Calu3 (cell line): ENCODE data around the gene RPL29. TPM values are rescaled to one million over a fixed set of nuclear protein-coding genes. Genes with fewer than 3 reads are reported as not detected.

Source experiments
- BruUV-seq: library from RNA; stranded (reverse); fragments of 400-500 nt; replicated peaks from 2 replicates; lab custom pipeline; 2021; lab: Mats Ljungman, UMichigan
- CTCF ChIA-PET: fragments of 300-600 bp; sonication (Branson Sonifier 250); formaldehyde crosslinking; loops from one replicate; lab custom pipeline; 2022; ENCODE audit warnings: antibody characterized with exemption; lab: Charles Lee
- DNase-seq: peaks from one replicate; pipeline ENCODE4 v3.0.0; 2022
- H3K27ac Mint-ChIP-seq: one replicate; pipeline ENCODE4 v1.8.0; 2022; ENCODE audit warnings: mixed read lengths; ENCODE audit not compliant: unreplicated experiment
- H3K27me3 Mint-ChIP-seq: one replicate; pipeline ENCODE4 v1.8.0; 2022; ENCODE audit warnings: mixed read lengths; ENCODE audit not compliant: unreplicated experiment
- H3K36me3 Mint-ChIP-seq: one replicate; pipeline ENCODE4 v1.8.0; 2022; ENCODE audit warnings: mild to moderate bottlenecking, moderate library complexity, mixed read lengths; ENCODE audit not compliant: insufficient read depth, unreplicated experiment
- H3K4me1 Mint-ChIP-seq: one replicate; pipeline ENCODE4 v1.8.0; 2022; ENCODE audit warnings: mild to moderate bottlenecking, low read depth, mixed read lengths; ENCODE audit not compliant: unreplicated experiment
- H3K4me3 Mint-ChIP-seq: one replicate; pipeline ENCODE4 v1.8.0; 2022; ENCODE audit warnings: mild to moderate bottlenecking, low read depth, moderate library complexity, mixed read lengths; ENCODE audit not compliant: unreplicated experiment
- H3K9me3 Mint-ChIP-seq: one replicate; pipeline ENCODE4 v1.8.0; 2022; ENCODE audit warnings: low read depth, mixed read lengths; ENCODE audit not compliant: unreplicated experiment
- intact Hi-C: fragments of 100-400 bp; cut with micrococcal nuclease; formaldehyde crosslinking; loops from one replicate; pipeline ENCODE4 v1.10.0; 2022; ENCODE audit not compliant: unreplicated experiment
- total RNA-seq: library from RNA; stranded (reverse); gene quantifications from 2 replicates; pipeline ENCODE4 v1.2.3, GENCODE V29; 2022
- TF ChIP-seq, protein P1 (sequence below): fragments of 200-600 bp; IDR thresholded peaks from one replicate; pipeline ENCODE4 v1.8.0; 2022; ENCODE audit warnings: antibody characterized with exemption; ENCODE audit not compliant: unreplicated experiment

Gene RPL29
- total RNA-seq, 1 experiment from 2014 or later: 782 TPM

DNA sequence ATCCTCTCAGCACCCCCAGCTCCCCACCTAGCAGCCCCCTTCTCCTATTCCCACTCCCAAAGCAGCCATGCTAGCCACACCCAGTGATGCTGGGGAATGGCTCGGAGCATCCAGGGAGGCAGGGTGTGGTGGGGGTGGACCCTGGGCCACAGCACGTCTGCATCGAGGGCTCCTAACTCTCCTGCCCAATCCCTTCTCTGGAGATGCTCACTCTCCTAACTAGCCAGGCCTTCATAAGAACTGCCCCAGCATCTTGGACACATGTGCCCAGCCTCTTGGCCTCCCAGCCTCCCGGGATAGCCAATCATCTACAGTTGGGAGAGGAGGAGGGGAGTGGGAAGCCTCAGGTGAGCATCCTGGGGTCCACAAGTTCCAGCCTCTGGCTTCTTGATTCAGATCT lies 31.2 kb downstream of the RPL29 start:
- Mint-ChIP-seq H3K4me1 (peaks cover 19% of the 10 kb centered on the region), H3K27me3 (peaks cover 13% of the 10 kb centered on the region), H3K36me3 (peaks cover 30% of the 10 kb centered on the region), H3K9me3 (no peaks in the 10 kb centered on the region), H3K27ac (no peak overlapping the region), H3K4me3 (no peak overlapping the region)
- TF ChIP-seq, protein P1, sequence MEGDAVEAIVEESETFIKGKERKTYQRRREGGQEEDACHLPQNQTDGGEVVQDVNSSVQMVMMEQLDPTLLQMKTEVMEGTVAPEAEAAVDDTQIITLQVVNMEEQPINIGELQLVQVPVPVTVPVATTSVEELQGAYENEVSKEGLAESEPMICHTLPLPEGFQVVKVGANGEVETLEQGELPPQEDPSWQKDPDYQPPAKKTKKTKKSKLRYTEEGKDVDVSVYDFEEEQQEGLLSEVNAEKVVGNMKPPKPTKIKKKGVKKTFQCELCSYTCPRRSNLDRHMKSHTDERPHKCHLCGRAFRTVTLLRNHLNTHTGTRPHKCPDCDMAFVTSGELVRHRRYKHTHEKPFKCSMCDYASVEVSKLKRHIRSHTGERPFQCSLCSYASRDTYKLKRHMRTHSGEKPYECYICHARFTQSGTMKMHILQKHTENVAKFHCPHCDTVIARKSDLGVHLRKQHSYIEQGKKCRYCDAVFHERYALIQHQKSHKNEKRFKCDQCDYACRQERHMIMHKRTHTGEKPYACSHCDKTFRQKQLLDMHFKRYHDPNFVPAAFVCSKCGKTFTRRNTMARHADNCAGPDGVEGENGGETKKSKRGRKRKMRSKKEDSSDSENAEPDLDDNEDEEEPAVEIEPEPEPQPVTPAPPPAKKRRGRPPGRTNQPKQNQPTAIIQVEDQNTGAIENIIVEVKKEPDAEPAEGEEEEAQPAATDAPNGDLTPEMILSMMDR: no peak
- BruUV-seq: no TSS peak
- intact Hi-C loops: no loop called here
- DNase-seq: no peak
- CTCF ChIA-PET: no interaction called here

DNA sequence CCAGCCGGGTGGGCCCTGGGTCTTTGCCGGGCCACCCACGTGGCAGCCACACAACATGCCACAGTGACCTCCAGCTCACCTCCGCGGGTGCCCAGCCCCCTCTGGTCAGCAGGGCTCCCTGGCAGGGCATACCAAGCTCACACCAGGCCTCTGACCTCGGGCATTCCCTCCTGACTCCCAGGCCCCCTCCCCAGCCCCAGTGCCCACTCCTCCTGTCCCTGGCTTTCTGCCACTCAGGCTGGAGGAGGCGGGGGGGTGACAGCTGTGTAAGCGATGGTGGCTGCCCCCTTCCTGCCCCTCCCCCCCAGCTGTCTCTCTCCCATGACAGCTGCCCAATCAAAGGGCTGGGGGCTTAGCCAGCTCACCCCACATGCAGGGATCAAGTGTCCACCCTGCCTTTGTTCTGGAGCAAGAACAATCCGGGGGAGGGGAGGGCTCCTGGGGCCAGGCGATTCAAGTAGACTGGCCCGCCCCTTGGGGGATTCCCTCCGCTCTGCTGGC lies 31.7 kb downstream of the RPL29 start:
- DNase-seq: no peak
- Mint-ChIP-seq H3K9me3 (no peaks in the 10 kb centered on the region), H3K36me3 (peaks cover 30% of the 10 kb centered on the region), H3K27ac (no peak overlapping the region), H3K27me3 (peaks cover 13% of the 10 kb centered on the region), H3K4me1 (peaks cover 14% of the 10 kb centered on the region), H3K4me3 (no peak overlapping the region)
- TF ChIP-seq, protein P1: no peak
- intact Hi-C loops: no loop called here
- no TSS peak for BruUV-seq
- CTCF ChIA-PET: no interaction called here

DNA sequence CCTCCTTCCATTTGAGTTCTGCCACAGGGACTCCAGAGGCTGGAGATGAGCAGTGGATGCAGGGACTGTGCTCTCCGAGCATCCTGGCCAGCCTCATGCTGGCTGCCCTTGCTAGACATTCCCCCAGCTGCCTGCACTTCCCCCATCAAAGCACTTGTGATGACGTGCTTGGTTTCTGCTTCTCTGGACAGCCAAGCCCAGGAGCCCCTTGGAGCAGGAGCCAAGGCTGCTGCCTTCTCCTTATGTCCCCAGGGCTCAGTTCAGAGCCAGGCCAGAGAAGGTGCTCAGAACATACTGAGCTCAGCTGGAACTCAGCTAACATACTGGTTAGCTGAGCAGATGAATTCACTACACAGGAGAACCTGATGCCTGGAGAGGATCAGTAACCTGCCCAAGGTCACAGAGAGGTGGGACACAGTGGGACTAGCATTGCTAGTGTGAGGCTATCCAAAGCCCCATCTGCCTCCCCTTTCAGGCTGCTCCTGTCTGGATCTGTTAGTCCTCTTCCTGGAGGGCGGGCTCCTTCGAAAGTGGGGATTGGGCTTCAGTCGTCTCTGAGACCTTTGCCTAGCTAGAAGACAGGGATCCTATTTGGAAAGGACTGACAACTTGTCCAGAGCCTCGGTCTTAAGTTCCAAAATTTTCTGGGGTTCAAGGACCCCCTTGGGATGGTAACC lies 32.7 kb downstream of the RPL29 start:
- CTCF ChIA-PET: interaction anchor here (0.6 kb wide), 1 partner anchor 19 kb away, joined by 4 read pairs; no protein-coding TSS in a partner anchor
- DNase-seq: no peak
- BruUV-seq: no TSS peak
- H3K9me3 Mint-ChIP-seq: no peaks in the 10 kb centered on the region
- no peak overlapping the region for H3K4me3 Mint-ChIP-seq
- TF ChIP-seq, protein P1: no peak
- no peak overlapping the region for H3K27ac Mint-ChIP-seq
- intact Hi-C loops: no loop called here
- H3K4me1 Mint-ChIP-seq: peaks cover 11% of the 10 kb centered on the region
- peaks cover 26% of the 10 kb centered on the region for H3K36me3 Mint-ChIP-seq
- peaks cover 13% of the 10 kb centered on the region for H3K27me3 Mint-ChIP-seq

DNA sequence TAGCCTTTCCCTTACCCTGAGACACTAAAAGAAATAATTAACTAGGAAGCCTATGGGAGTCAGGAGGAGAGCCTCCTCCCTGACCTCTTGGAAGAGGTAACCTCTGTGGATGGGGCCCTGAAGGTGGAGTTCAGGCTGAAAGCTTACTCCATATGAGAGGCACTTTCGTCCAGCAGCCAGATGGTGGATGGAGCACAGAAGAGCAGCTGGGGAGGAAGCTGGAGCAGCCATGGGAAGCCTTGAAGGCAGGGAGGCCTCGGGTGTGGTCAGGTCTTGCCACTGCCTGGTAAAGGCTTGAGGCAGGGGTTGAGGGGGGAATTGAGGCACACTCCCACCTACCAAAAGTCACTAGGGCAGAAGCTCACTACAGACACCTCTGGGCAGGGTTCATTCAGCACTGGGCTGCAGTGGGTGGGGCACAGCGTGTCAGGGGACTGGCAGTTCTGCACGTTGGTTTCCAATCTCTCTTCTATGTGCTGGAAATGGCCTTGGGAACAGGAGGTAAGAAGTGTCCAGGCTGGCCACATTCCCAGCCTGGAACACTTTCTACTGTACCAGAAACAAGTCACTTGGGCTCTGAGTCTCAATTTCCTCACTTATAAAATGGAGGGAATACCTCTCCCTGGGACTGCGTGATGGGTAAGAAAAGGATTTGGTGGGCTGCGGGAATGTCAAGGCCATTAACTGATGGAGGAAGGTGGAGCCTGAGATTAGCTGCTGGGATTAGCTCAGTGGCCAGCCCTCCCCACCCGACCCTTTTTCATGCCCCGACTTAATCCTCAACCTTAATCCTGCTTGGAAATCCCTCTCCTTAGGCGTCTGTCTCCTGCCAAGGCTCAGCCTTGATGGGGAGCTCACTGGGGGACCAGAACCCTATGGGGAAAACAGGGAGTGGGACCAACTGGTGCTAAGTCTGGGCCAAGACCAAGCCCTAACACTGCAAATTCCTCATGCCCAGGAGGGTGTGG lies 33.8 kb downstream of the RPL29 start:
- Mint-ChIP-seq H3K27ac (no peak overlapping the region), H3K9me3 (no peaks in the 10 kb centered on the region), H3K27me3 (peaks cover 13% of the 10 kb centered on the region), H3K36me3 (peaks cover 19% of the 10 kb centered on the region), H3K4me1 (peaks cover 11% of the 10 kb centered on the region), H3K4me3 (no peak overlapping the region)
- DNase-seq: no peak
- CTCF ChIA-PET: interaction anchor here (0.6 kb wide), 1 partner anchor 149 kb away, joined by 3 read pairs; no protein-coding TSS in a partner anchor
- TF ChIP-seq, protein P1: no peak
- BruUV-seq: no TSS peak
- intact Hi-C loops: no loop called here
